Adrenal gland (tissue), 5 donors: ENCODE measurements around the gene XIAP.

ENCODE experiments used
- POLR2A ChIP-seq, 2 donors: fragments of 450-650 bp; IDR thresholded peaks; one replicate each; pipeline ENCODE4 v1.6.1; 2017; ENCODE audit warnings: antibody characterized with exemption in 2 of 2, mild to moderate bottlenecking in 2 of 2, moderate library complexity in 1 of 2
- TF ChIP-seq, protein P1 (sequence below), 6 experiments: fragments of 450-650 bp in 4 of 6; fragments of 200-600 bp in 2 of 6; sonication (generic) in 1 of 6; IDR thresholded peaks; 1 replicate in 5 of 6; 2 replicates in 1 of 6; pipeline versions ENCODE4 v1.5.1 to v1.8.0; 2016 to 2021; ENCODE audit warnings: antibody characterized with exemption in 6 of 6, mild to moderate bottlenecking in 2 of 6, moderate library complexity in 1 of 6
- donor health status: DM: no; HTN: no; CAD: no.

DNA sequence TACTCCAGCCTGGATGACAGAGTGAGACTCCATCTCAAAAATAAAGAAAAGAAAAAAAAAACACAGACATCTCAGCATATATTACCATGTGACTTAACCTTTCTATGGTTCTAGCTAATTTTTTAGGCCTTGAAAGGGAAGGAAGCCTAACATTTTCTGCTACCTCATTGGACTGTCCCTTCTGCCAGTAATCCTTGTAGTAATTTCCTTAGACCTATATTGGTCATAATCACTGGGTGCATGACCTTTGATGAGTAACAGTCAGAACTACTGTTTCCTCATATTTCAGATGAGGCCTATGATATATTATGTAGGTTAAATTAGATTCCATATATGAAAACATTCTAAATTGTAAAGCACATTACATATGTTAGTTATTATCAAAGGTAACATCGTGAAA is 9.6 kb downstream of the XIAP start:
- TF ChIP-seq, protein P1, sequence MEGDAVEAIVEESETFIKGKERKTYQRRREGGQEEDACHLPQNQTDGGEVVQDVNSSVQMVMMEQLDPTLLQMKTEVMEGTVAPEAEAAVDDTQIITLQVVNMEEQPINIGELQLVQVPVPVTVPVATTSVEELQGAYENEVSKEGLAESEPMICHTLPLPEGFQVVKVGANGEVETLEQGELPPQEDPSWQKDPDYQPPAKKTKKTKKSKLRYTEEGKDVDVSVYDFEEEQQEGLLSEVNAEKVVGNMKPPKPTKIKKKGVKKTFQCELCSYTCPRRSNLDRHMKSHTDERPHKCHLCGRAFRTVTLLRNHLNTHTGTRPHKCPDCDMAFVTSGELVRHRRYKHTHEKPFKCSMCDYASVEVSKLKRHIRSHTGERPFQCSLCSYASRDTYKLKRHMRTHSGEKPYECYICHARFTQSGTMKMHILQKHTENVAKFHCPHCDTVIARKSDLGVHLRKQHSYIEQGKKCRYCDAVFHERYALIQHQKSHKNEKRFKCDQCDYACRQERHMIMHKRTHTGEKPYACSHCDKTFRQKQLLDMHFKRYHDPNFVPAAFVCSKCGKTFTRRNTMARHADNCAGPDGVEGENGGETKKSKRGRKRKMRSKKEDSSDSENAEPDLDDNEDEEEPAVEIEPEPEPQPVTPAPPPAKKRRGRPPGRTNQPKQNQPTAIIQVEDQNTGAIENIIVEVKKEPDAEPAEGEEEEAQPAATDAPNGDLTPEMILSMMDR (IDR thresholded peaks at IDR 0.05) = no peak
- no peak for TF ChIP-seq POLR2A (IDR thresholded peaks at IDR 0.05)
